Measurements from ENCODE around the gene KXD1.

KXD1 gene

DNA sequence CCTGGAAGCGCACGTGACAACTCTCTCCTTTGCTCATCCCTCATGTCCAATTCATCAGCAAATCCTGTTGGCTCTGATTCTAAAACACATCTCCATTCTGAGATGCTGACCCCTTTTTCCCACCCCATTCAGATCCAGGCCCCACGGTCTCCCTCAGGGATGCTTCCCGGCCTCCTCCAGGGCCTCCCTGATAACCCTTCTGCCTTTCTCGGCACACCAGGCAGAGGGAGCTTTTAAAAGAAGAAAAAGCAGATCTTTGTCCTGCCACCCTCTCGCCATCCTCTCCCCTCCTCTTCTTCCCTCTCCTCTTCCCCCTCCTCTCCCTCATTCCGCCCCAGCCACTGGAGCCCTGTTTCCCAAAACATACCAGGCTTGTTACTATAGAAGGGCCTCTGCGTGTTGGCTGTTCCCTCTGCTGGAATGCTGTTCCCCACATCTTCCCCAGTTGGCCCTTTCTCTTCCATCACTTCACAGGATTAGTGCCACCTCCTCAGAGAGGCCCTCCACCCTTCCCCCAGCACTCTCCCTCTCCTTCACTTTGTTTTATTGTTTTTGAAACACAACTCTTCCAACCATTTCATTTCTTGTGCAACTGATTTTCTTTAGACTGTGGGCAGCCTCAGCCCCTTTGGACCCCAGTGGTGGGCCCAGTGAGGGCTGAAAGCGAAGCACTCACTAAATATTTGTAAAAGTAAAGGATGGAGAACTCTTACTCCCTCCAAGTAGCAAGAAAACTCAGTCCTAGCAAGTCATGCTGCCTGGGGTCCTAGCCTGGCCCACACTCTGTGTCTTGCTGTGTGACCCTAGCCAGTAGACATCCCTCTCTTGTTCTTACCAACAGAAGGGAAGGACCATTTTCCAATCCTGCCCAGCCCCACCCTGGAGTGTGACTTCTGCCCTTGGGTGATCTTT lies 51.4 kb downstream of the KXD1 start:
- H3K4me3 ChIP-seq (ENCODE audit: low read length in 2 of 2) = no peak overlapping the region
- no peak for DNase-seq (ENCODE audit: low spot score)

GRCh38 chr19:18609717-18610051 lies 52.0 kb downstream of the KXD1 start:
- Histone ChIP-seq H3K4me1 (ENCODE audit: control insufficient read depth in 2 of 2, insufficient read depth in 1 of 2, low read depth in 1 of 2, low read length in 2 of 2) (peaks cover 24 to 39% of the 10 kb centered on the region in 2 donors), H4K8ac (ENCODE audit: low read depth, low read length) (no peak overlapping the region), H3K36me3 (replicated peaks in 1 of 2; ENCODE audit: control insufficient read depth in 2 of 2, insufficient read depth in 2 of 2, low read length in 2 of 2) (no peaks in the 10 kb centered on the region), H3K27ac (replicated peaks; ENCODE audit: low read length) (no peak overlapping the region), H2BK15ac (ENCODE audit: low read length) (no peak overlapping the region), H2BK5ac (ENCODE audit: low read length) (peak overlapping the region; percentile 71), H3K9me3 (replicated peaks in 1 of 2; ENCODE audit: control insufficient read depth in 2 of 2, insufficient read depth in 1 of 2, low read depth in 1 of 2, low read length in 2 of 2) (no peaks in the 10 kb centered on the region), H3K23ac (ENCODE audit: low read depth, low read length, poor library complexity) (no peak overlapping the region), H3K79me1 (ENCODE audit: low read depth, low read length) (no peaks in the 10 kb centered on the region), H4K91ac (ENCODE audit: low read depth, low read length, poor library complexity) (no peak overlapping the region), H3K18ac (ENCODE audit: low read length) (peak overlapping the region; percentile 64), H2AFZ (ENCODE audit: low read length) (no peak overlapping the region), H3K27me3 (ENCODE audit: control insufficient read depth in 3 of 3, insufficient read depth in 3 of 3, low read depth in 1 of 3, low read length in 3 of 3) (peaks cover 71 to 98% (median 94%) of the 10 kb centered on the region in 3 experiments), H3K9ac (ENCODE audit: low read depth, low read length, poor library complexity) (no peak overlapping the region), H3K14ac (ENCODE audit: low read length) (no peak overlapping the region), H2BK12ac (ENCODE audit: low read length) (no peak overlapping the region), H3K4me2 (ENCODE audit: insufficient read depth, low read length, poor library complexity, severe bottlenecking) (no peak overlapping the region), H3K4me3 (ENCODE audit: low read length in 2 of 2) (no peak overlapping the region), H3K4ac (ENCODE audit: low read length) (no peak overlapping the region), H2BK120ac (ENCODE audit: low read depth, low read length) (no peak overlapping the region), H2AK5ac (ENCODE audit: low read depth, low read length) (peak overlapping the region; percentile 96)
- no CpG with 5 or more reads among the region's 2 CpGs for WGBS, 2 donors (ENCODE audit: extremely low coverage in 2 of 2, insufficient read length in 2 of 2, insufficient replicate concordance in 1 of 2)
- no peak for DNase-seq (ENCODE audit: low spot score)

More for the DNA sequence above, 51.4 kb downstream of the KXD1 start:
- Histone ChIP-seq H3K4me1 (ENCODE audit: control insufficient read depth in 2 of 2, insufficient read depth in 1 of 2, low read depth in 1 of 2, low read length in 2 of 2) (peaks cover 28 to 45% of the 10 kb centered on the region in 2 donors), H3K4me2 (ENCODE audit: insufficient read depth, low read length, poor library complexity, severe bottlenecking) (no peak overlapping the region), H3K9me3 (replicated peaks in 1 of 2; ENCODE audit: control insufficient read depth in 2 of 2, insufficient read depth in 1 of 2, low read depth in 1 of 2, low read length in 2 of 2) (no peaks in the 10 kb centered on the region), H2AK5ac (ENCODE audit: low read depth, low read length) (peak overlapping the region; percentile 79), H4K91ac (ENCODE audit: low read depth, low read length, poor library complexity) (no peak overlapping the region), H3K9ac (ENCODE audit: low read depth, low read length, poor library complexity) (no peak overlapping the region), H2BK120ac (ENCODE audit: low read depth, low read length) (no peak overlapping the region), H2BK5ac (ENCODE audit: low read length) (no peak overlapping the region), H3K23ac (ENCODE audit: low read depth, low read length, poor library complexity) (no peak overlapping the region), H3K79me1 (ENCODE audit: low read depth, low read length) (no peaks in the 10 kb centered on the region), H4K8ac (ENCODE audit: low read depth, low read length) (no peak overlapping the region), H2BK12ac (ENCODE audit: low read length) (no peak overlapping the region), H2AFZ (ENCODE audit: low read length) (no peak overlapping the region), H3K36me3 (replicated peaks in 1 of 2; ENCODE audit: control insufficient read depth in 2 of 2, insufficient read depth in 2 of 2, low read length in 2 of 2) (no peaks in the 10 kb centered on the region), H3K27ac (replicated peaks; ENCODE audit: low read length) (no peak overlapping the region), H3K14ac (ENCODE audit: low read length) (no peak overlapping the region), H3K27me3 (ENCODE audit: control insufficient read depth in 3 of 3, insufficient read depth in 3 of 3, low read depth in 1 of 3, low read length in 3 of 3) (peaks cover 73 to 98% (median 94%) of the 10 kb centered on the region in 3 experiments), H2BK15ac (ENCODE audit: low read length) (no peak overlapping the region), H3K18ac (ENCODE audit: low read length) (peak overlapping the region; percentile 32), H3K4ac (ENCODE audit: low read length) (no peak overlapping the region)
- WGBS, 2 donors (ENCODE audit: extremely low coverage in 2 of 2, insufficient read length in 2 of 2, insufficient replicate concordance in 1 of 2) = no CpG with 5 or more reads among the region's 9 CpGs

GRCh38 chr19:18610245-18610555 lies 52.5 kb downstream of the KXD1 start:
- Histone ChIP-seq H3K4me1 (ENCODE audit: control insufficient read depth in 2 of 2, insufficient read depth in 1 of 2, low read depth in 1 of 2, low read length in 2 of 2) (peaks cover 24 to 38% of the 10 kb centered on the region in 2 donors), H2BK15ac (ENCODE audit: low read length) (no peak overlapping the region), H3K9ac (ENCODE audit: low read depth, low read length, poor library complexity) (peak overlapping the region; percentile 77), H2AFZ (ENCODE audit: low read length) (no peak overlapping the region), H3K4me3 (ENCODE audit: low read length in 2 of 2) (no peak overlapping the region), H3K4me2 (ENCODE audit: insufficient read depth, low read length, poor library complexity, severe bottlenecking) (no peak overlapping the region), H4K8ac (ENCODE audit: low read depth, low read length) (no peak overlapping the region), H3K9me3 (replicated peaks in 1 of 2; ENCODE audit: control insufficient read depth in 2 of 2, insufficient read depth in 1 of 2, low read depth in 1 of 2, low read length in 2 of 2) (no peaks in the 10 kb centered on the region), H2BK5ac (ENCODE audit: low read length) (peak overlapping the region; percentile 71), H3K4ac (ENCODE audit: low read length) (no peak overlapping the region), H3K27ac (replicated peaks; ENCODE audit: low read length) (no peak overlapping the region), H2BK120ac (ENCODE audit: low read depth, low read length) (no peak overlapping the region), H4K91ac (ENCODE audit: low read depth, low read length, poor library complexity) (no peak overlapping the region), H2BK12ac (ENCODE audit: low read length) (peak overlapping the region; percentile 84), H3K23ac (ENCODE audit: low read depth, low read length, poor library complexity) (no peak overlapping the region), H3K14ac (ENCODE audit: low read length) (no peak overlapping the region), H3K36me3 (replicated peaks in 1 of 2; ENCODE audit: control insufficient read depth in 2 of 2, insufficient read depth in 2 of 2, low read length in 2 of 2) (no peaks in the 10 kb centered on the region), H3K79me1 (ENCODE audit: low read depth, low read length) (no peaks in the 10 kb centered on the region), H2AK5ac (ENCODE audit: low read depth, low read length) (peak overlapping the region; percentile 96), H3K27me3 (ENCODE audit: control insufficient read depth in 3 of 3, insufficient read depth in 3 of 3, low read depth in 1 of 3, low read length in 3 of 3) (peaks cover 69 to 97% (median 90%) of the 10 kb centered on the region in 3 experiments), H3K18ac (ENCODE audit: low read length) (peak overlapping the region; percentile 97)
- WGBS, 2 donors (ENCODE audit: extremely low coverage in 2 of 2, insufficient read length in 2 of 2, insufficient replicate concordance in 1 of 2) = no CpG with 5 or more reads among the region's 3 CpGs
- no peak for DNase-seq (ENCODE audit: low spot score)

GRCh38 chr19:18610556-18611326 lies 53.1 kb downstream of the KXD1 start:
- H3K4ac ChIP-seq (ENCODE audit: low read length) = no peak overlapping the region
- H2AFZ ChIP-seq (ENCODE audit: low read length) = no peak overlapping the region
- H3K23ac ChIP-seq (ENCODE audit: low read depth, low read length, poor library complexity) = no peak overlapping the region
- no peak overlapping the region for H2BK120ac ChIP-seq (ENCODE audit: low read depth, low read length)
- no CpG with 5 or more reads among the region's 45 CpGs for WGBS, 2 donors (ENCODE audit: extremely low coverage in 2 of 2, insufficient read length in 2 of 2, insufficient replicate concordance in 1 of 2)
- H3K18ac ChIP-seq (ENCODE audit: low read length) = peak overlapping the region; percentile 97
- H3K14ac ChIP-seq (ENCODE audit: low read length) = peak overlapping the region; percentile 56
- H3K27me3 ChIP-seq (ENCODE audit: control insufficient read depth in 3 of 3, insufficient read depth in 3 of 3, low read depth in 1 of 3, low read length in 3 of 3) = peaks cover 64 to 94% (median 85%) of the 10 kb centered on the region in 3 experiments
- DNase-seq (ENCODE audit: low spot score) = no peak
- H4K8ac ChIP-seq (ENCODE audit: low read depth, low read length) = no peak overlapping the region
- H3K79me1 ChIP-seq (ENCODE audit: low read depth, low read length) = no peaks in the 10 kb centered on the region
- H3K4me3 ChIP-seq (ENCODE audit: low read length in 2 of 2) = no peak overlapping the region
- H3K36me3 ChIP-seq (replicated peaks in 1 of 2; ENCODE audit: control insufficient read depth in 2 of 2, insufficient read depth in 2 of 2, low read length in 2 of 2) = no peaks in the 10 kb centered on the region
- H4K91ac ChIP-seq (ENCODE audit: low read depth, low read length, poor library complexity) = no peak overlapping the region
- H3K27ac ChIP-seq (replicated peaks; ENCODE audit: low read length) = no peak overlapping the region
- H3K9ac ChIP-seq (ENCODE audit: low read depth, low read length, poor library complexity) = peak overlapping the region; percentile 77
- no peak overlapping the region for H2BK5ac ChIP-seq (ENCODE audit: low read length)
- peak overlapping the region; percentile 84 for H2BK12ac ChIP-seq (ENCODE audit: low read length)
- H3K9me3 ChIP-seq (replicated peaks in 1 of 2; ENCODE audit: control insufficient read depth in 2 of 2, insufficient read depth in 1 of 2, low read depth in 1 of 2, low read length in 2 of 2) = no peaks in the 10 kb centered on the region
- peak overlapping the region; percentile 96 for H2AK5ac ChIP-seq (ENCODE audit: low read depth, low read length)
- peak overlapping the region; percentile 40 for H3K4me2 ChIP-seq (ENCODE audit: insufficient read depth, low read length, poor library complexity, severe bottlenecking)
- H3K4me1 ChIP-seq (ENCODE audit: control insufficient read depth in 2 of 2, insufficient read depth in 1 of 2, low read depth in 1 of 2, low read length in 2 of 2) = peaks cover 21 to 38% of the 10 kb centered on the region in 2 donors
- H2BK15ac ChIP-seq (ENCODE audit: low read length) = no peak overlapping the region

Data from neuronal stem cell (in vitro differentiated cells).